Measurements from ENCODE around the gene P2RY12.

The P2RY12 gene

GRCh38 chr3:151297429-151297828 lies 87.1 kb downstream of the P2RY12 start:
- Mint-ChIP-seq H3K36me3 (ENCODE audit: low read depth) (no peaks in the 10 kb centered on the region), H3K27me3 (ENCODE audit: low read depth) (peaks cover 46% of the 10 kb centered on the region), H3K4me1 (ENCODE audit: low read depth) (peaks cover 8% of the 10 kb centered on the region), H3K9me3 (no peaks in the 10 kb centered on the region), H3K27ac (no peak overlapping the region), H3K4me3 (no peak overlapping the region)

DNA sequence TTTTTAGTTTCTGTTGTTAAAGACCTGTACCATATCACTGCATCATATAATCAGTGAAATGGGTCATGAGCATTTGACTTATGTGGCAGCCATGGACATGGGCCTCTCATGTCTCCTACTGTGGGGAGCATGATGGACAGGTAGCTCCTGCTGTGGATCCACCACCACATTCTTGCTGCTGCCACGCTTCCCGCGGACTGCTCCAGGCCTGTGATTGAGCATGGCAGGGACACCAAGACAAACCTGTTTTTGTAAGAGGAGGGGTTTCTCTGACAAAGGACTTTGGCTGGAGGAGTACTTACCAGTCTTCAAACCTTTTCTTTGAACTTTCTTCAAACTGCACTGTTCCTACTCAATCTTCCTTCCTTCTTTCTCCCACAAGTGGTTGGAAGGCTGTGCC lies 88.3 kb downstream of the P2RY12 start:
- Mint-ChIP-seq H3K27me3 (ENCODE audit: low read depth) (peaks cover 47% of the 10 kb centered on the region), H3K9me3 (no peaks in the 10 kb centered on the region), H3K4me3 (no peak overlapping the region), H3K4me1 (ENCODE audit: low read depth) (peaks cover 4% of the 10 kb centered on the region), H3K36me3 (ENCODE audit: low read depth) (no peaks in the 10 kb centered on the region), H3K27ac (peak overlapping the region; percentile 29)

DNA sequence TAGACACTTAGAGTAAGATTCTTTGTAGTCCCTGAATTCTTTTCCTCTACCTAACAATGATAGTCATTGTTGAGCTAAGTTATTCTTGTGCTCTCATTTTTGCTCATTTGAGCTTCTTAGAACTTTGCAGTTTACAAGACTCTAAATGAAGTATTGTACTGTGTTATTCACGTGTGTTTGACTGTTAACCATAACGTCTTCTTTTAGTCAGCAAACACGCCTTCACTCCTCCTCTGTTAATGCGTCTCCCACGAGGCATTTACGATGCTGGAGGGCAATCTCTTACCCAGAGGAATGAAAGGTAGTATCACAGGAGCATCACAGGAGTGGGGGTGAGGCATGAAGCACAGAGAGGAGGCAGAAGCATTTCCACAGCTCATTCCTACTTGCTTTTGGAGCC lies 91.4 kb downstream of the P2RY12 start:
- Mint-ChIP-seq H3K4me3 (no peak overlapping the region), H3K4me1 (ENCODE audit: low read depth) (no peaks in the 10 kb centered on the region), H3K27me3 (ENCODE audit: low read depth) (peaks cover 47% of the 10 kb centered on the region), H3K36me3 (ENCODE audit: low read depth) (no peaks in the 10 kb centered on the region), H3K27ac (no peak overlapping the region), H3K9me3 (no peaks in the 10 kb centered on the region)

- H3K27ac Mint-ChIP-seq, result no peak overlapping the region
- no peaks in the 10 kb centered on the region for H3K4me1 Mint-ChIP-seq (ENCODE audit: low read depth)
These were observed 93.9 kb downstream of the P2RY12 start for GRCh38 chr3:151290673-151291072.

GRCh38 chr3:151289445-151289844 lies 95.1 kb downstream of the P2RY12 start:
- Mint-ChIP-seq H3K4me1 (ENCODE audit: low read depth) (peaks cover under 1% of the 10 kb centered on the region), H3K27ac (no peak overlapping the region), H3K4me3 (no peak overlapping the region), H3K9me3 (no peaks in the 10 kb centered on the region), H3K27me3 (ENCODE audit: low read depth) (peaks cover 19% of the 10 kb centered on the region), H3K36me3 (ENCODE audit: low read depth) (no peaks in the 10 kb centered on the region)

More at GRCh38 chr3:151290673-151291072, 93.9 kb downstream of the P2RY12 start:
- H3K9me3 Mint-ChIP-seq, result no peaks in the 10 kb centered on the region
- H3K4me3 Mint-ChIP-seq, result no peak overlapping the region
- peaks cover 31% of the 10 kb centered on the region for H3K27me3 Mint-ChIP-seq (ENCODE audit: low read depth)
- no peaks in the 10 kb centered on the region for H3K36me3 Mint-ChIP-seq (ENCODE audit: low read depth)
